HG02885 (cell line): ENCODE measurements around the gene CGN.
A peak's percentile ranks its signal among the peaks of the same experiment; 100 is the strongest.

Experiments used
- ATAC-seq: cut with Tn5 transposase; IDR thresholded peaks from one replicate; pipeline ENCODE4 v1.9.1; 2021; ENCODE audit warnings: mild to moderate bottlenecking; ENCODE audit not compliant: unreplicated experiment, poor library complexity

CGN gene

GRCh38 chr1:151510957-151511635 is at the start of gene CGN:
TSS of gene CGN (plus strand) at chr1:151511387. CDS start at chr1:151518520, 7,133 bp downstream.
- ATAC-seq, result peak; percentile 85

- no peak for ATAC-seq
These were observed 49.5 kb upstream of the CGN start for GRCh38 chr1:151461694-151462093.

- ATAC-seq, result no peak
These were observed 46.2 kb upstream of the CGN start for GRCh38 chr1:151465026-151465425.

- ATAC-seq, result no peak
These were observed 38.1 kb upstream of the CGN start for GRCh38 chr1:151472856-151473731.

- no peak for ATAC-seq
These were observed 36.4 kb upstream of the CGN start for GRCh38 chr1:151474745-151475144.

GRCh38 chr1:151475175-151475574 is 36.0 kb upstream of the CGN start:
- peak; percentile 83 for ATAC-seq

- no peak for ATAC-seq
These were observed 35.1 kb upstream of the CGN start for GRCh38 chr1:151476083-151476482.

GRCh38 chr1:151477066-151477465 is 34.1 kb upstream of the CGN start:
- ATAC-seq, result no peak

GRCh38 chr1:151478140-151478812 is 32.9 kb upstream of the CGN start:
- no peak for ATAC-seq

GRCh38 chr1:151478923-151479322 is 32.3 kb upstream of the CGN start:
- ATAC-seq, result no peak

GRCh38 chr1:151479462-151479861 is 31.7 kb upstream of the CGN start:
- no peak for ATAC-seq

- no peak for ATAC-seq
These were observed 29.2 kb upstream of the CGN start for GRCh38 chr1:151482017-151482416.

GRCh38 chr1:151485685-151486255 is 25.4 kb upstream of the CGN start:
- no peak for ATAC-seq

GRCh38 chr1:151486557-151486956 is 24.6 kb upstream of the CGN start:
- ATAC-seq, result no peak

GRCh38 chr1:151491641-151492040 is 19.5 kb upstream of the CGN start:
- ATAC-seq, result no peak

- ATAC-seq, result no peak
These were observed 19.1 kb upstream of the CGN start for GRCh38 chr1:151492120-151492519.

GRCh38 chr1:151493042-151493441 is 18.1 kb upstream of the CGN start:
- no peak for ATAC-seq

- no peak for ATAC-seq
These were observed 16.4 kb upstream of the CGN start for GRCh38 chr1:151494741-151495281.

- no peak for ATAC-seq
These were observed 15.9 kb upstream of the CGN start for GRCh38 chr1:151495316-151495715.

- ATAC-seq, result no peak
These were observed 11.8 kb upstream of the CGN start for GRCh38 chr1:151499365-151499764.
